Testis (tissue), 2 donors: Measurements from ENCODE around the gene SLC25A21.

ENCODE experiments used
- POLR2A ChIP-seq: fragments of 450-650 bp; IDR thresholded peaks from one replicate; pipeline ENCODE4 v1.6.1; 2017; ENCODE audit warnings: antibody characterized with exemption, mild to moderate bottlenecking, moderate library complexity
- TF ChIP-seq, protein P1 (sequence below), 3 experiments: fragments of 450-650 bp in 2 of 3; fragments of 200-600 bp in 1 of 3; sonication (generic) in 1 of 3; IDR thresholded peaks; one replicate each; pipeline ENCODE4 v1.5.1; 2016 to 2019; ENCODE audit warnings: antibody characterized with exemption in 3 of 3, mild to moderate bottlenecking in 2 of 3, moderate library complexity in 1 of 3

DNA sequence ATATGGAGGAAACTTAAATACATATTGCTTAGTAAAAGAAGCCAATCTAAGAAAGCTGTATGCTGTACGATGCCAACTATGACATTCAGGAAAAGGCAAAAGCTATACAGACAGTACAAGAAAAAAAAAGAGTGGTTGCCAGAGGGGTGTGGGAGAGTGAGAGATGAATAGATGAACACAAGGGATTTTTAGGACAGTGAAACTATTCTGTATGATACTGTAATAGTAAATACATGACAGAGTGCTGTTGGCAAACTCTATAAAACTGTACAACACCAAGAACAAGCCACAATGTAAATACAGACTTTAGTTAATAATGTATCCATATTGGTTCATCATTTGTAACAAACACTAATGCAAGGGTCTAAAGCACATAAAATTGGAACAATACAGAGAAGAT lies 14.5 kb upstream of the SLC25A21 start:
- TF ChIP-seq, protein P1, sequence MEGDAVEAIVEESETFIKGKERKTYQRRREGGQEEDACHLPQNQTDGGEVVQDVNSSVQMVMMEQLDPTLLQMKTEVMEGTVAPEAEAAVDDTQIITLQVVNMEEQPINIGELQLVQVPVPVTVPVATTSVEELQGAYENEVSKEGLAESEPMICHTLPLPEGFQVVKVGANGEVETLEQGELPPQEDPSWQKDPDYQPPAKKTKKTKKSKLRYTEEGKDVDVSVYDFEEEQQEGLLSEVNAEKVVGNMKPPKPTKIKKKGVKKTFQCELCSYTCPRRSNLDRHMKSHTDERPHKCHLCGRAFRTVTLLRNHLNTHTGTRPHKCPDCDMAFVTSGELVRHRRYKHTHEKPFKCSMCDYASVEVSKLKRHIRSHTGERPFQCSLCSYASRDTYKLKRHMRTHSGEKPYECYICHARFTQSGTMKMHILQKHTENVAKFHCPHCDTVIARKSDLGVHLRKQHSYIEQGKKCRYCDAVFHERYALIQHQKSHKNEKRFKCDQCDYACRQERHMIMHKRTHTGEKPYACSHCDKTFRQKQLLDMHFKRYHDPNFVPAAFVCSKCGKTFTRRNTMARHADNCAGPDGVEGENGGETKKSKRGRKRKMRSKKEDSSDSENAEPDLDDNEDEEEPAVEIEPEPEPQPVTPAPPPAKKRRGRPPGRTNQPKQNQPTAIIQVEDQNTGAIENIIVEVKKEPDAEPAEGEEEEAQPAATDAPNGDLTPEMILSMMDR (IDR thresholded peaks at IDR 0.05) = no peak
- TF ChIP-seq POLR2A = no peak
